Left kidney (tissue), 8 donors: ENCODE data around the gene CLEC4C. TPM values are rescaled to one million over a fixed set of nuclear protein-coding genes. Genes with fewer than 3 reads are reported as not detected.
A peak's percentile ranks its signal among the peaks of the same experiment; 100 is the strongest.
"Not testable (repeated sequence)": the region's sequence is repeated elsewhere in the genome, so short reads cannot be mapped to it uniquely, and the experiment has no call there.

Experiments used
- DNase-seq: peaks from one replicate; pipeline ENCODE4 v3.0.0-alpha.2; 2013
- long read RNA-seq, 8 donors: transcript quantifications; one replicate each; lab custom pipeline, GENCODE V29; 2026
- polyA plus RNA-seq: library from polyadenylated mRNA; unstranded; fragments of 120-200 nt; gene quantifications from one replicate; pipeline ENCODE4 v1.2.1, GENCODE V29; 2013; ENCODE audit not compliant: insufficient read length

CLEC4C gene, protein sequence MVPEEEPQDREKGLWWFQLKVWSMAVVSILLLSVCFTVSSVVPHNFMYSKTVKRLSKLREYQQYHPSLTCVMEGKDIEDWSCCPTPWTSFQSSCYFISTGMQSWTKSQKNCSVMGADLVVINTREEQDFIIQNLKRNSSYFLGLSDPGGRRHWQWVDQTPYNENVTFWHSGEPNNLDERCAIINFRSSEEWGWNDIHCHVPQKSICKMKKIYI
- 0.23 TPM for polyA plus RNA-seq
- long read RNA-seq, donor 1: 0 reads
- long read RNA-seq, donor 2: 0 reads
- long read RNA-seq, donor 3: 0 reads
- long read RNA-seq, donor 4: 0 reads
- long read RNA-seq, donor 5: 0 reads
- long read RNA-seq, donor 6: 0 reads
- long read RNA-seq, donor 7: 0 reads
- long read RNA-seq, donor 8: 0 reads

DNA sequence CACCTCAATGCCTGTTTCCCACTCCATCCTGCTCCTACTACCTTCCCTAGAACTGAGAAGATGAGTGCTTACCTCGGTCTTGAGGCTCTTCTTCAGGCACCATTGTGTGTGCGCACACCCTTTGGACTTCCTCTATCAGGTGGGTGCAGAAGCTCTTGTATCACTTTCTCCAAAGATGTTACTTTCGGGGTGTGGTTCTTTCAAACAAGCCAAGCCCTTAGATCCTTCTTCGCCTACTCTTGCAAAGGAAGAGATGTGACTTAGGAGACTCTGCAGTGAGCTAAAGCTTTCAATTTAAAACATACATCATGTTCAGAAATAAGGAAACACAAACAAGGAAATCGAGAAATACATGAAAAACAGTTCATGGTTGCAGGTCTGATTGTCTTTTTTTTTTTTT, at the start of gene CLEC4C:
TSS of gene CLEC4C (minus strand) at position 130 of the 400 bp plus-strand sequence. CDS start at position 103, 27 bp downstream.
- no peak for DNase-seq

- DNase-seq: no peak
Measured at GRCh38 chr12:7793211-7793610, 46.0 kb upstream of the CLEC4C start.

GRCh38 chr12:7788884-7789528, 41.8 kb upstream of the CLEC4C start, which contains the start of gene NANOG:
Gene NANOG, plus strand, starts transcription at chr12:7789402. Its CDS starts 213 bp downstream, at chr12:7789615.
- DNase-seq: not testable (repeated sequence)

DNA sequence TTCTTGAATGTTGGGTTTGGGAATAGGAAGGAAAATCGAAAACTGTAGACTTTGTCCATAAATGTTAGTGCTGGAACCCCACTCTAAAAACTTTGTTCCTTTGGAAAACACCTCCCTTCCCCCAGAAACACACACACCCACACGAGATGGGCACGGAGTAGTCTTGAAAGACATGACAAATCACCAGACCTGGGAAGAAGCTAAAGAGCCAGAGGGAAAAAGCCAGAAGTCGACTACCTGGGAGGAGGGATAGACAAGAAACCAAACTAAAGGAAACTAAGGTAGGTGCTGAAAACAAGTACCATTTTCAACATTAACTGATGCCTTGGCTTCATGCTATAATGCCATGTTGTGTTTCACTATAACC, 41.1 kb upstream of the CLEC4C start:
- DNase-seq: no peak

DNA sequence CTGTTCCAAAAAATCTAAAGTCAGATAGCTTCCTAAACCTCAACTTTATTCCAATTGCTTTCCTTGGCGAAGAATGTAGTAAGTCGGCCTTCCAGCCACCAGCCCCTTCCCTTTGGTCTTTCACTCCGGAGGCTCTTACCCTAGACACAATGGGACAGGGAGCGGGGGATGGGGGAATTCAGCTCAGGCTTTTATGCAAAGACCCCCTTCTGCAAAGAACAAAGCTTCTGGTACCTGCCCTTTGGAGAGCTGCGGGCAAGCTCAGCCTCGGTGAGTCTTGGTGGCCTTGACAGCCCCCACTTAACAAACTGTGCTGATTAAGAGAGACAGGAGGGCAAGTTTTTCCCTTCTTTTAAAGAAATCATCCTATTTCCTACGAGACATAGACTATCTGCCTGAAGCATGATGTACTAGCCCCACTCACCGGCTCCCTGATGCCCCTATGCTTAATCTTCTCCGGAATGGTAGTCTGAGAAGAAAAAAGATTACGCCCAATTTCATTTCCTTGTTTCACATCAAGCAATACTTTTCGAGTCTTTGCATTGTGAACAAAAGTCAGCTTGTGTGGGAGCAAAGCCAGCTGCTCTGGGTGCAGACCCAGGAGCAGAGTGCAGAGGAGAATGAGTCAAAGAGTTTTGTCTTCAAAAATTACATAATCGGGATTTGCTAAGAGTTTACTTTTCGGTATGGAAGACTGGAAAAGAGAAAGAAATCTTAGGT, 40.6 kb upstream of the CLEC4C start:
- DNase-seq: no peak

GRCh38 chr12:7784701-7785100, 37.5 kb upstream of the CLEC4C start:
- DNase-seq: no peak

DNA sequence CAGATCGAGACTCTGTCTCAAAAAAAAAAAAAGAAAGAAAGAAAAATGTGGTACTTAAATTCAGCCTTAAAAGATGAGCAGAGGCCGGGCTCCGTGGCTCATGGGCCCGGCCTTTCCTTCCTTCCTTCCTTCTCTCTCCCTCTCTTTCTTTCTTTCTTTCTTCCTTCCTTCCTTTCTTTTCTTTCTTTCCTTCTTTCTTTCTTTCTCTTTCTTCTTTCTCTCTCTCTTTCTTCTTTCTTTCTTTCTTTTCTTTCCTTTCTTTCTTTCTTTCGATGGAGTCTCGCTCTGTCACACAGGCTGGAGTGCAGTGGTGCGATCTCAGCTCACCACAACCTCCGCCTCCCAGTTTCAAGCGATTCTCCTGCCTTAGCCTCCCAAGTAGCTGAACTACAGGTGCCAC, 36.3 kb upstream of the CLEC4C start:
- DNase-seq: not testable (repeated sequence)

DNA sequence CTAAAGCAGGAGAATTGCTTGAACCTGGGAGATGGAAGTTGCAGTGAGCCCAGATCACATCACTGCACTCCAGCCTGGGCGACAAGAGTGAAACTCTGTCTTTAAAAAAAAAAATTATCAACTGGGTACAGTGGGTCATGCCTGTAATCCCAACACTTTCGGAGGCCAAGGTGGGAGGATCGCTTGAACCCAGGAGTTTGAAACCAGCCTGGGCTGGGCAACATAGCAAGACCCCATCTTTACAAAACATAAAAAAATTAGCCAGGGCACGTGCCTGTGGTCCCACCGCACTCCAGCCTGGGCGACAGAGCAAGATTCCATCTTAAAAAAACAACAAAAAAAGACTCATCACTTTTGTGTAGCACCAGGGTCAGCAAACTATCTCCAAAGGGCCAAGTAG, 34.9 kb upstream of the CLEC4C start:
- no peak for DNase-seq

DNA sequence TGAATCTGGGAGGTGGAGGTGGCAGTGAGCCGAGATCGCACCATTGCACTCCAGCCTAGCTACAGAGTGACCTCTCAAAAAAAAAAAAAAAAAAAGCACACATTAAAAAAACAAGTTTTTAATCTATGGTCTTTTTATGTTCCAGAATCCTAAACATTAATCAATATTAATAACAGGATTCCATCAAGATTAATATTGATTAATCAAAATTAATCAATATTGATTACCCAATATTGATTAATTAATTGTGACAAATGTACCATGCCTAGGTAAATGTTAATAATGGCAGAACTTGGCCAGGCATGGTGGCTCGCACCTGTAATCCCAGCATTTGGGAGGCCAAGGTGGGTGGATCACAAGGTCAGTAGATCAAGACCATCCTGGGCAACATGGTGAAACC, 34.1 kb upstream of the CLEC4C start:
- no peak for DNase-seq

- DNase-seq: no peak
Measured at GRCh38 chr12:7769999-7770398, 22.8 kb upstream of the CLEC4C start.

DNA sequence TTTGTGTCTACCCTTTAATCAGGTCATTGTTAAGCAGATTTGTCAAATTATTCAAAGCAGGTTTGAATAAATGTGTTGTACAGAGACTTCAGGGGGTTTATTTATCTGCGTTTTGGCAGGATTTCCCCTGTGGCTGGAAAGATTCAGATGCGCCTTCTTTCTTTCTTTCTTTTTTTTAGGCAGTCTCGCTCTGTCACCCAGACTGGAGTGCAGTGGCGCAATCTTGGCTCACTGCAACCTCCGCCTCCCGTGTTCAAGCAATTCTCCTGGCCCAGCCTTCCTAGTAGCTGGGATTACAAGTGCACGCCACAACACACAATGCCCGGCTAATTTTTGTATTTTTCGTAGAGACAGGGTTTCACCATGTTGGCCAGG, 11.6 kb upstream of the CLEC4C start:
- DNase-seq: no peak

DNA sequence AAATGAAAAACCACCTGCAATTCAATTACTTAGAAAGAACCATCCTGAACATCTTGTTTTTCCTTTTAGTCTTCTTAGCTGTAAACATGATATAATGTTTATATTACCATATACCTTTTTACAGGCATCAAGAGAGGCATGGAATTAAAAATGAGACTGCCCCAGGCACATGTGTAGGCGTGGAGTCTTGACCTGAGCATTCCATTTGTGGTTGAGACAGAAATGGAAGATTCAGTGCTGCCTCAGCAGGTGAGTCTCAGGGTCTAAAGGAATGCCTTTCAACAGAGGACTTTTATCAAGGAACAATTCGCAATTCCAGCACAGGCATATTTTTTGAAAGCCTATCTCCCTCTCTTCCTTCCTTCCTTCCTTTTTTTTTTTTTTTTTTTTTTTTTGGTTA, 9.8 kb upstream of the CLEC4C start:
- DNase-seq: no peak

DNA sequence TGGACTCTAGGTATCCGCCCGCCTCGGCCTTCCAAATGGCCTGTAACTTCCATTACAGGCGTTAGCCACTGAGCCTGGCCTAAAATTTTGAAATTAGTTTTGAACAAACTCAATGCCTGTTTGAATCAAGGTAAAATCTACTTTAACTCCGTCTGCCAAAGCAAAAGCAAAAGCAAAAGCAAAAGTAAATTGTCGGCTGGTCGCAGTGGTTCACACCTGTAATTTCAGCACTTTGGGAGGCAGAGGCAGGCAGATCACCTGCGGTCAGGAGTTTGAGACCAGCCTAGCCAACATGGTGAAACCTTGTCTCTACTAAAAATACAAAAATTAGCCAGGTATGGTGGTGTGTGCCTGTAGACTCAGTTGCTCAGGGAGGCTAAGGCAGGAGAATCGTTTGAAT, 8.5 kb upstream of the CLEC4C start:
- DNase-seq: not testable (repeated sequence)

DNA sequence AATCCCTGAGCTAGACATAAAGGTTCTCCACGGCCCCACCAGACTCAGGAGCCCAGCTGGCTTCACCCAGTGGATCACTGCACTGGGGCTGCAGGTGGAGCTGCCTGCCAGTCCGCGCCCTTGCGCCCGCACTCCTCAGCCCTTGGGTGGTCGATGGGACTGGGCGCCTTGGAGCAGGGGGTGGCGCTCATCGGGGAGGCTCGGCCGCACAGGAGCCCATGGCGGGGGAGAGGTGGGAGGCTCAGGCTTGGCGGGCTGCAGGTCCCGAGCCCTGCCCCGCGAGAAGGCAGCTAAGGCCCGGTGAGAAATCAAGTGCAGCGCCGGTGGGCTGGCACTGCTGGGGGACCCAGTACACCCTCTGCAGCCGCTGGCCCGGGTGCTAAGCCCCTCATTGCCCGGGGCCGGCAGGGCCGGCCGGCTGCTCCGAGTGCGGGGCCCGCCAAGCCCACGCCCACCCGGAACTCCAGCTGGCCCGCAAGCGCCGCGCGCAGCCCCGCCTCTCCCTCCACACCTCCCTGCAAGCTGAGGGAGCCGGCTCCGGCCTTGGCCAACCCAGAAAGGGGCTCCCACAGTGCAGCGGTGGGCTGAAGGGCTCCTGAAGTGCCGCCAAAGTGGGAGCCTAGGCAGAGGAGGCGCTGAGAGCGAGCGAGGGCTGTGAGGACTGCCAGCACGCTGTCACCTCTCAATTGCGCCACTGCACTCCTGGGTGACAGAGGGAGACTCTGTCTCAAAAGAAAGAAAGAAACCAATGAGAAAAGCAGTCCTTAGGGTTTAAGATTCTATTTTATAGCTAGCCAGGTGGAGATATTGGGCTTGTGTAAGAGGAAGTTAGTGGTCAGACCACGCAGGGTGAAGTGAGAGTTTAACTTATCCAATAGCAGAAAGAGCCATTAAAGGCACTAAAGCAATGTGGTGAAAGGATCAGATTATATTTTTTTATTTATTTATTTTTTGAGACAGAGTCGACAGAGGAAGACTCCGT, 5.1 kb upstream of the CLEC4C start:
- not testable (repeated sequence) for DNase-seq

- no peak for DNase-seq
Measured at GRCh38 chr12:7751394-7751793, 4.2 kb upstream of the CLEC4C start.

DNA sequence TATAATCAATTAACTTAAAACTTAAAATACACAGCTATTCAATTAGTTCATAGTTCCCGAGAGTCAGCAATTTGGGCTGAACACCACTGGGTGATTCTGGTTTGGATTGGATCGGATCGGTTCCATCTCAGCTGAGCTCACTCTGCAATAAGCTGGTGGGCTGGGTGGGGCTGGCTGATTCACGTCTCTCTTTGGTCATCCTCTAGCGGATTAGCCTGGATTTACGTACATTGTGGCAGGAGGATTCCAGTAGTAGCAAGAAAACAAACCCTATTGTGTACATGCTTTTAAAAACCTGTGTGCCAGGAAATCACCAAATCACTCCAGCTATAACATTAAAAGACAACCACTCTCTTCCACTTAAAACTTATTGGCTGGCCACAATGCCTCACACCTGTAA, 3.2 kb upstream of the CLEC4C start:
- DNase-seq: no peak

DNA sequence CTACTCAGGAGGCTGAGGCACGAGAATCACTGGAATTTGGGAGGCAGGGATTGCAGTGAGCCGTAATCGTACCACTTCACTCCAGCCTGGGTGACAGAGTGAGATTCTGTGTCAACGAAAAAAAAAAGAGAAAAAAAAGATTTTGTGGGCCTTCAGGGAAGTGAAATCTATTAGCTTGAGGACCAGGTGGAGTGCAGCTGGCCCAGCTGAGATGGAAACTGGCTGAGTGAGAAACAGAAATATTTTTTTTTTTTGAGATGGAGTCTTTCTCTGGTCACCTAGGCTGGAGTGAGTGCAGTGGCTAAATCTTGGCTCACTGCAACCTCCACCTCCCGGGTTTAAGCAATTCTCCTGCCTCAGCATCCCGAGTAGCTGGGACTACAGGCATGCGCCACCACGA, 2.3 kb upstream of the CLEC4C start:
- no peak for DNase-seq

- DNase-seq: no peak
Measured at GRCh38 chr12:7748852-7749251, 1.7 kb upstream of the CLEC4C start.

DNA sequence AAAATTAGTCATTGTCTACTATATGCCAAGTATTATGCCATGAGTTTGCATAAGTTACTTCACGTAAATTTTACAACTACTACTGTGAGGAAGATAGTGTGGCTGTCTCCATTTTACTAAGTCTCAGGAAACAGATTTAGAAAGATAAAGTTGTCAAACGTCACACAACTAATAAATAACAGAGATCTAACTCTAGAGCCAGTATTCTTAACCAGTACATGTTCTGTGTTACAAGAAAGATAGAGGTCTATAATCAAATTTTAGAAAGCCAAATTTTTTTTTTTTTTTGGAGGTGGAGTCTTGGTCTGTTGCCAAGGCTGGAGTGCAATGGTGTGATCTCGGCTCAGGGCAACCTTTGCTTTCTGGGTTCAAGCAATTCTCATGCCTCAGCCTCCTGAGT, 14.2 kb downstream of the CLEC4C start:
- no peak for DNase-seq

- peak; percentile 33 for DNase-seq
Measured at GRCh38 chr12:7731486-7731885, 15.7 kb downstream of the CLEC4C start.

DNA sequence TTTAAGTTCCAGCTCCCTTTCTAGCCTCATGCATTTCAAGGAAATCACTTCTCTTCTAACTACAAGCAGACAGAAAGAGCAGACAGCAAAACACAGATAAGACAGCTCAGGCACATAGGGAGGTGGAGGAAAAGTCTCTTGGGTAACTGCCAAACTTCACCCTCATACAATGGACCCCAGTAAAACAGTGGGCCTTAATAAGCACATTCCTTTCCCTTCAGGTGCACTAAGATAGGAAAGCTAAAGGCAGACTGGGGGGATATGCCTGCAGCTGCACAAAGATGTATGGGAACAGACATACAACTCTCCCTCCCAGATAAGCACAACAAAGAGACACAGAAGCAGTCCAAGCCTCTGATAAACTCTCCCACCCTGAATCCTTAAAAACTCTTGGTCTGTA, 16.2 kb downstream of the CLEC4C start:
- DNase-seq: not testable (repeated sequence)

DNA sequence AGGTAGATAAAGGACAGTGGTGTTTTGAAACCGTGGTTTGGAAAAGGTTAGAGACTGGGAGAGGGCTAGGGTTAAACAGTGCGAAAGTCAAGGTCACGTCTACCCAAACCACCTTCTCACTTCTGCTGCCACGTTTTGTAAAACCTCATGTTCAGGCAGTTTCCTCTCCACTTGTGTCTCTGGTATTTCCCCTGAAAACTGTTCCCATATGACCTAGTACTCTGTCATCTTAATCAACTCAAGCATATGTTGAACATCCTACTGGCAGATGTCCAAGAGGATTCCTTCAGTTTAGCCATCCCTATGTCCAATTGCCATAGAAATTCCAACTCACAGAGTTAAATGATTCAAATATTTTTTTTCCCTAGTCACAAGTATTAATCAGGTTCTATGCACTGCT, 17.4 kb downstream of the CLEC4C start:
- no peak for DNase-seq
